Stimulated activated CD4-positive, alpha-beta T cell treated with anti-CD3 and anti-CD28 coated beads, Interleukin-1b, Interleukin-23, amount 100 ng/mL, for 1 hour (primary cell): ENCODE measurements around the gene RPS6KL1.
A peak's percentile ranks its signal among the peaks of the same experiment; 100 is the strongest.

Experiments used
- DNase-seq, 2 donors: peaks; one replicate each; pipeline ENCODE4 v3.0.0-alpha.2; 2020; ENCODE audit warnings: low read depth in 2 of 2

Gene RPS6KL1

DNA sequence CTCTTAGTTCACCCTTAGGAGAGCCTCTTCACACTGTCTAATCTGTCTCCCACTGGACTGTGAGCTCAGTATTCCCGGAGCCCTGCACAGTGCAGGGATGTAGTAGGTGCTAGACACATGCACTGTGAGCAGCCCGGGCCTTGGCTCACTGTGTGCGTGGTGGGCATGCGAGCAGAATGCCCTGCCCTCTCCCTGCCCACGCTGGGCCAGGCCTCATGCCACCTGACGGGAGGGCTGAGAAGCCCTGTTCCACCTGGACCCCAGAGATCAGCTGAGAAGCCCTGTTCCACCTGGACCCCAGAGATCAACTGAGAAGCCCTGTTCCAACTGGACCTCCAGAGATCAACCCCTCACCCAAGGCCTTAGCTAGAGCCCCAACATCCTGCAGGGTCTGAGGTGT, 10.9 kb downstream of the RPS6KL1 start:
- no peak for DNase-seq

DNA sequence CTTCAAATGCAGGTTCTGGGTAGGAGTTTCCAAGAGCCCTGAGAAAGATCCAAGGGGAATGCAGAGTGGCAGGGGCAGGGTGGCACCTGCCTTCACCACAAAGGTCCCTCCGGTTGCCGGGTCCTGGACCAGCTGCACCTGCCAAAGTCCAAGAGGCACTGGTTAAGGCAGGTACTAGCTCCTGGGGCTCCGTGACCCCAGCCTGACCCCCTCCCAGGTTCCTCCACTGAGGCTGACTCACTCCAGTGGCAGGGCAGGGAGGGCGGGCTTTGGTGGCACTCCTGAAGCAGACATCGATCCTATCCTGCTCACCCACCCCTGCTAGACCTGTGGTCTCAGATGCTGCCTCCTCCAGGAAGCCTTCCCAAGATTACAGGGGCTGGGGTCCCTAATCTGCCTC, 11.4 kb downstream of the RPS6KL1 start:
- DNase-seq = no peak

DNA sequence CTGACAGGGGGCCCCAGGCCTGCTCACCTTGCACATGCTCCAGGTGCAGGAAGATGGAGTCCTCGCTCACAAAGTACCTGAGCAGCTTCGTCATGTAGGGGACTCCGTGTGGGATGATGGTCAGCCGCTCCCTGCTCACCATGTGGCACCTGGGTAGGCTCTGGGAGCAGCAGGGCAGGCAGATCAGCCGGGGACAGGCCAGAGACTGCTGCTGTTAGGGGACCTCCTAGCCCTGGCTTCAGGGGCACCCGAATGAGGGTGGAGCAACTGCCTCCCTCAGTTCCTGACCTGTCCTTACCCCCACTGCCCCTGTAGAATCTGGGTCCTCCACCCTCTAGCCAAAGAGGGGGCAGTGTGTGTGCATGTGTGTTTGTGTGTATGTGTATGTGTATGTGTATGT, 11.8 kb downstream of the RPS6KL1 start:
- DNase-seq = no peak

DNA sequence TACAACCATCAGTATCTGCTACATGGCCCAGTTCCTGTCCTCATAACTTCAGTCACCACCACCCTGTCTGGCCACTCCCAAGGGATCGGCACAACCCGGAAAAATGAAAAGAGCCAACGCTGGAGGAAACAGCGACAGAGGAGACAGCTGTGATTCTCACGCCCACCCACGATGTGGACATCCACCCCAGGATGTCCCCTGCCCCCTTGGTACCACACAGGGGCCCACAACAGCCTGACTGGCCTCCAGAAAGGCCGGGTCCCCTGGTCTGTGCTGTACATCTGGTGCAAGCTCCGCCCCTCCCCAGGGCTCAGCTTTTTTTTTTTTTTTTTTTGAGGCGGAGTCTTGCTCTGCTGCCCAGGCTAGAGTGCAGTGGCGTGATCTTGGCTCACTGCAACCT, 12.5 kb downstream of the RPS6KL1 start:
- DNase-seq = no peak

DNA sequence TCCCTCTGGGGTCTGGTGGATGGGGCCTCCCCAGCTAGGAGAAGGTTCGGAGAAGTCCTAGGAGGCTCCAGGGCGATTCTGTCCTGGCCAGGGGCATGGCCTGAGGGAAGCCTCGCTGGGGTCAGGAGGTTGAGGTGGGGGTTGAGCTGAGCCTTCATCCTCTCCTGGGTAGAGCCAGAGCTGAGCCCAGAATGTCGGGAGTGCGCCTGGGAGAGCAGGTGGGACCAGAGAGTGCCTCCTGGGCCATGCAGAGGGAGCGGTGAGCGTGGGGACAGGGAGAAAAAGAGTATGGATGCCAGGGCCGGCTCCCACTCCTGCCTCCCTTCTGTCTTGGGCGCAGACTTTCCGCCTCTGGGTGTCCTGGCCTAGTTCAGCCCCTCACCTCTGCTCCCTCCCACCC, 13.1 kb downstream of the RPS6KL1 start:
- DNase-seq = no peak

DNA sequence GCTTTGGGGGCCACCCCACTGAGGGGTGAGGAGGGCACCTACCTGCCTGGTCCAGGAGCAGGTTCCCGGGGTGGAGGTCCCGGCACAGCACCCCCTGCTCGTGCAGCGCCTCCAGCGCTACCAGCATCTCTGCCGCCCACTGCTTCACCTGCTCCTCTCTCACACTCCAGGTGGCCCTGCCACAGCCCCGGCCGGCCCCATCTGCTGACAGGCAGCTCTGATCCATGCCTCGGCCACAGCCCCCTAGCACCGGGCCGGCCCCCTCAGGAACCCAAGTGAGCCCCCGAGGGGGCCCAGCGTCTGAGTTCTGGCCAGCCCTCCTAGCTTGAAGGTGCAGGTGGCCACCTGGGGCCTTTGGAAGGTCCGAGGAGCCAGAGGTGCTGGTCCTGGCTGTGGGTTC, 13.6 kb downstream of the RPS6KL1 start:
- DNase-seq = no peak

DNA sequence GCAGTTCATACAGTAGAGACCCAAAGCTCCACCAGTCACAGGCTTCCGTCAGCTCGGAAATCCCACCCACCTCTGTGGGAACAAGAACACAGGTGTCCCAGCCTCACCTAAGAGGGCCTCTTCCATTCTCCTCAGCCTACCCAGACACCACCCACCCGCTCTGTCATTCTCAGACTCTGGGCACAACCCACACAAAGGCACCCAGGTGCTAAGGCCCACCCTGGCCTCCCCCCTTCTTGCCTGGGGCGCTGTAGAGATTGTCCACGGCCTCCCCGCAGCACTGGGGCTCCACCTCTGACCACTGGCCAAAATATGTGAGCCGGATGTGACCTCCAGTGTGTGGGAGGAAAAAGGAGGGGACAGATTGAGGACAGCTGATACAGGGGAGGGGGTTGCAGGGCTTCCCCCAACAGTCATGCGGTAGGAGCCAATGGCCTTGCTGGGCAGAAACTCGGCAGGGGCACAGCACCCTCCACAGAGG, 14.2 kb downstream of the RPS6KL1 start:
- DNase-seq = no peak

DNA sequence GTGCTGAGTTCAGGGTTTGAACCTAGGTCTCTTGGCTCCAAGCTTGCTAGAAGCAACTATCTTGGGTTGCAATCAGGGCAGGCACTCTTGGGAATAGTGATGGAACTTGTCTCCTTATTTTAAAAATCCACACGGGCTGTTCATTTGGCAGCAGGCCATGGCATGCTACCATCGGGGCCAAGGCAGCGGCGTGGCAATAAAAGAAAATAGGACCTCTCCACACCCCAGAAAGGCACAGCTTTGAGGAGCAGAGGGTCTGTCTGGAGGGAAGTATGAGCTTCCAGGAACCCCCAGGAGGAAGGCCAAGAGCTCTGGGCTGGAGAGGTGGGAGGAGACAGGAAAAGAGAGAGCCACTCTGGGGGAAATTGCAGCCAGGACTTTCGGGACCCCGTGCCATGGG, 15.3 kb downstream of the RPS6KL1 start:
- no peak for DNase-seq

DNA sequence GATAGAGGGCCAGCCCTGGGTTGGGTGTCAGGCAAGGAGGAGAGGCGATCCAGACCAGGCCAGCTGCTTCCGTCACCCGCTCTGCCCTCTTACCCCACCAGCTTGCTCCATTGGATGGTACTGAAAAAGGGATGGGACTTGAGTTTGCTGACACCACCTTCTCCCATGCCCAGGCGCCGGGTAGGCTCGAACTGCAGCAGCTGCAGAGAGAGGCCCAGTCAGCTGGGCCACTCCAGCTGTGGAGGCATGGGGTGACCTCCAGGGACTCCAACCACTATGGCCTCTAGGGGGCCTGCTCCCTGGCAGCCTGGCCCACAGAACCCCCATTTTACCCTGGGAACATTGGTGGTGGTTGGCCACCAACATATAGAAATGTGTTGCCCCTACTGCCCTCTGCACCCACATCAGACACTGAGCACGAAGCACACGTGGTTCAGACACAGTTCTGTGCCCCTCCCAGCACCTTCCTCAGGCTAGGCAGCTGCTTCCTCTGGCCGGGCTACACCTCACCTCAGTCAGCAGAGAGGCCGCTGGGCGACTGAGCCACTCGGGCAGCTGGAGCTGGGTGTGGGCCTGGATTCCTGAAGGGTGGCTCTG, 16.0 kb downstream of the RPS6KL1 start:
- DNase-seq = no peak

DNA sequence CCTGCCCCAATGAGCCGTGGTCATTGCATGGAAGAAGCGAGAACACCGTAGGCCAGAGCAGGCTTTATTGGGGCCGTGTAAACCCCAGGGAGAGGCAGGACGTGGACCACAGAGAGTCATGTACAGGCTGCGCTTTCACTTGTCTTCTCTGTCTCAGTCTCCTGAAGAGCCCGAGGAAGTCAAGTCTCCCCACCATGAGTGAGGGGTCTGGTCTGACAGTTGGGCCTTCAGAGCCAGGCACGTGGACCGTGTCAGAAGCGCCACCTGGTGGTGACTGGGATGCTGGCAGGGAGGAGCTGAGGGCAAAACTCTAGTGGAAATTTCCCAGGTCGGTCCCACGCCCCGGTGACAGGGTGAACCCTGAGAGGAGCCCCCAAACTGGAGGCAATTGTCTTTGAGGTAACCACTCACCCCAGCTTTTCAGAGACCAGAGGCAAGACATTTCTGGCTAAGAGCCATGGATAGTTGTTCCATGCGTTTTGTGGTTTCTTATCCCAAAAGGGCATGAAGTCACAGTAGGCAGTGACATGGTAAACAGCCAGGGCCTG, 17.4 kb downstream of the RPS6KL1 start:
- peak; percentile 52 to 72 for DNase-seq

DNA sequence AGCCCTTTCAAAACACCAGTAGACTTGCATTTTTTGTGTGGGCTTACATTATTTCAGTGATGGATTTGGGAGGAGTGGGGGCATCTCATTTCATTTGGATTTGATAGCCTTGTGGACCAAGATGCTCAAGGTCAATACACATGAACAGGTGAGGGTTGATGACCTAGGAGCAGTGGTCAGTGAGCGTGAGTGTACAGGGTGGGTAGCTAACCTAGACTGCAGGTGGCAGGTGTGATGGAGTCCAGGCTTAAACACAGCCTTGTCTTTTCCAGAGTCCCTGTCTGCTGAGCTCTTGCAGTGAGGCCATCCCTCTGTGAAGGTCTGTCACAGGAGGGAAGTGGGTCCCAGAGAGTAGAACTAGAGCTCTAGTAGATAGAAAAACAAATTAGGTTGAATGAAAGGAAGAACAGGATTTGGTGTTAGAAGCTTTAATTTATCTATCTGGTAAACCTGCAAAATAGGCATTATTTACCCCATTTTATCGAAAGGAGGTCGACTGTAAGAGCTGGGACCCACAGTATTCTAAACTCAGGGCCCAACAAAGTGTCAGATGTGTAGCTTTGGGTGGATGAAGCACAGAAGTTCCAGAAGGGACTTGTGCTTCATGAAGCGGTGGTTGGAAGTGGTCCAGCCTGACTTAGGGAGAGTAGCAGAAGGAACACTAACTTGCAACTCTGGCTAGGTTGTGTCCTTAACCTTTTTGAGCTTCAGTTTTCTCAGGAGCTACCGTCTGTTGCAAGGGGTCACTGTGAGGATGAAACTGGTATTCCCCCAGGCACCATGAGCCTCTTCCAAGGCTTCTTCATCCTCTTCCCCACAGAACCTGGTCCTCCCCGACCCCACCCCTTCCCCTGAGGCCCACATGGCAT, 18.2 kb downstream of the RPS6KL1 start:
- no peak for DNase-seq

DNA sequence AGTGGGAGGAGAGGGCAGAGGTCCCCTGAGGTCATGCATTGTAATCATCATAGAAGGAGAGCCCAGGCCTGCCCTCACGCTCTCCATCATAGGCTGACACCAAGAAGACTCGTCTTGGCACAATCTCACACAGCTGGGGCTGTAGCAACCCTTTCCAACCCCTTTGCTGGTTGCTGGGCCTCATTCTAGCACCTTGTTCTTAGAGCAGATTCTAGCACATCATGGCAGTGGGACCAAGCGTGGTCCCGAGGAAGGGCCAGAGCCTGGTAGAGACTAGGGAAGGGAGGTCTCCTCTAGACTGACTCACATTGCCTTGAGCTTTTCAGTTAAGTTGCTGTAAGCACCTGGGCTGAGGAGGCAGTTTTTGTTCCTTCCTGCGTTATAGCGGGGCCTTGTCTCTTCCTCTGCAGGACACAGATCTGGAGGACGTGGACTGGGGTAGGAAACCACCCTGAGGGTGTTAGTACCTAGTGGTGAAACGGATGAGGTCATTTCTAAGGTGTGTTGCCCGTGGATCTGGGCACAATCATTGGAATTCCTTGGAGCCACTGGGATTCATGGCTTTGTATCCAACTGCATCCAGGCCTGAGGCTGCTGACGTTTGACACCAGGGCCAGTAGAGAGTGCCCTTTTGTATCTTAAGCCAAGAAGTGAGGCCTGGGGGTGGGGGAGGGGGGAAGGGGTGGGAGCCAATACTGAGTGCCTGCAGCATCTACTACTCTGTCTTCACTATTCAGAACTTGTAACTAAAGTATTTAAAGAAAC, 19.9 kb downstream of the RPS6KL1 start:
- no peak for DNase-seq

DNA sequence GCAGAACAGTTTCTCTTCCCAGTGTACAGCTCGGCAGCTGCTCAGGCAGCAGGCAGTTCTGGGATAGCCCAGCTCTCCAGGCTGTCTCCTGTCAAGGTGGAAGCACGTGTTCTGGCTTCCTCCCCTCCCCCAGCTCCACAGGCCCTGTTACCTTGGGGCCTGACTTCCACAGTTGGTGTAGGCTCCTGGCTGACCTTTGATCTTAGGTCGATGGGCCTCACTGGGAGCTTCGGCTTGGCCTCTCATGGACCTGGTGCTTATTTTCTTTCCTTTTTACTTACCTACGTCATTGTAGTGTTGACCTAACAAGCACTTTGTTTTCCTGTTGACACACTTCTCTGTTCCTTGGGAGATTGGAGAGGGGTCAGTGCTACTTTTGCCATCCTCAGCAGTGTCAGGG, 24.4 kb downstream of the RPS6KL1 start:
- no peak for DNase-seq

DNA sequence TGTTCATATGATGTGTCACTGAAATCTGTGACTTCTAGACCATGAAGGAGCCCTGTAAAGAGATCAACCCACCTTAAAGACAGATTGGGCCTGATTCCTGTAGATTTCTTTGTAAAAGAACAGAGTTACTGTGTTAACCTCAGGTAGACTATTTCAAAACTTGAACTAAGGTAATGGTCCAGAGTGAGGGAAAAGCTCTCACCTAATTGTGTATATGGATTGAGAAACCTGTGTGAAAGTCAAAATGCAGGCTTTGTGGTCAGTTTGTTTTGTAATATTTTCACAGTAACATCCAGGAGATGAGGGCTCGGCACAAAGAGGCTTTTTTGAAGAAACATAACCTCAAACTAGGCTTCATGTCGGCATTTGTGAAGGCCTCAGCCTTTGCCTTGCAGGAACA, 25.0 kb downstream of the RPS6KL1 start:
- DNase-seq = no peak

DNA sequence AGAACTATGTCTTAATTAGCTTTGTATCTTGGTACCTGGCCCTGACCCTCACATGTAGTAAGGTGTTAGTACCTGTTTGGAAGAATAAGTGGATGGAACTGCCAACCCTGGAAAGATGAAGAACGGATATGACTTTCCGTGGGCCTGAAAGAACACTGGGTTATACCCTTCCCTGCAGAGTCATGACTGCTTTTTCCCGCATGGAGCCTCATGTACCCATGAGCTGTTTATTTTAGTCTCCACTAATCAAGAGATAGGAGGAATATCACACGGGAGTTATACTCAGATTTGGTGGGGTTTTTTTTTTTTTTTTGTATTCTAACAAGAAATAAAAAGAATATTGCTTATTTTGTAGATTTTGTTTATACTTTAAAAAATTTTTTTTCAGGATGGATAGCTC, 25.4 kb downstream of the RPS6KL1 start:
- no peak for DNase-seq

DNA sequence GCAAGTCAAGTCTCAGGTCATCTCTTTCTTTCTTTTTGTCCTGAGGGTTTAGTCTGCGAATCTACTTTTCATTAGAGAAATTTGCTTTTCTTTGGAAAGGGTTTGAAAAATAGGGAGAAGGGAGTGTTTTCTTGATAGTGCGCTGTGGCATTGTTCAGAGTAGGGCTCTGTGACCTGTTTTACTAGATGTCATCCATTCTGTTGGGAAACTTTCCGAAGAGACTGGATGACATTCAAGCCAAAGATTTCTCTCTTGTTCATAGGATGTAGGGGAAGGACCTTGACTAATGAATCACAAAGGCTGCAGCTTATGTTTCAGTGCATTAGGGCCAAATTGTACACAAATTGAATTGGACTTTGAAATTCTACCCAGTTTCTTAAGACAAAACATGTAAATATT, 26.7 kb downstream of the RPS6KL1 start:
- no peak for DNase-seq

DNA sequence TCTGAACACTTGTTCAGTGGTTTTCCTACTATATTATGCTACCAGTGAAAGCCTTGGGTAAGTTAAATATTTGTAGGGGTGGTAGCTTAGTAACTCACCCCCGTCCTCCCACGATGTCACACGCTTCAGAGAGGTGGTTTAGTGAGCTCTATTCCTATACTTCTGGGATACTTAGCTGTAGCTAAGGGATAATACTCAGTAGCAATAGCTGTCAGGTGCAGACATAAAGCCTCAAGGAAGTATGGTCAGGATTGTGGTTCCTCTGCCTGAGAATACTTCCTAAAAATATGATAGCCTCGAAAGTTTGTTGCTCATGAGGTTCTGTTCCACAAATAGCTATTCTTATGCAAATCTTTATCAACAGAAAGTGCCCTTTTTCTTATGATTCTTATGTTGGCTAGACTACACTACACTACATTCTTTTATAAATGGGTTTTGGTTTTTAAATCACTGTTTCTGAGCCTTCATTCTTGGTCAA, 29.4 kb downstream of the RPS6KL1 start:
- DNase-seq = no peak

DNA sequence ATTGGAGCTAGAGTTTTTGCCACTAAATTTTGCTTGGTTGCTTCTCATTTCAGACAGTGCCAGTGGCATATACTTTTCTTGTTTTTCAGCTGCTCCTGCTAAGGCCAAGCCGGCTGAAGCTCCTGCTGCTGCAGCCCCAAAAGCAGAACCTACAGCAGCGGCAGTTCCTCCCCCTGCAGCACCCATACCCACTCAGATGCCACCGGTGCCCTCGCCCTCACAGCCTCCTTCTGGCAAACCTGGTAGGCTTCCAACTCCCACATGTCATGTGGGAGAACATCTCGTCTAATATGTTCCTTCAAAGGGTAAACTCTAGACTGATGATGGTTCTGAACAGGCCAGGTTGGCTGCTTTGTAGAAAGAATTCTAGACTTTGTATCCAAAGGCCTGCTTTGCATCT, 30.3 kb downstream of the RPS6KL1 start:
- no peak for DNase-seq

DNA sequence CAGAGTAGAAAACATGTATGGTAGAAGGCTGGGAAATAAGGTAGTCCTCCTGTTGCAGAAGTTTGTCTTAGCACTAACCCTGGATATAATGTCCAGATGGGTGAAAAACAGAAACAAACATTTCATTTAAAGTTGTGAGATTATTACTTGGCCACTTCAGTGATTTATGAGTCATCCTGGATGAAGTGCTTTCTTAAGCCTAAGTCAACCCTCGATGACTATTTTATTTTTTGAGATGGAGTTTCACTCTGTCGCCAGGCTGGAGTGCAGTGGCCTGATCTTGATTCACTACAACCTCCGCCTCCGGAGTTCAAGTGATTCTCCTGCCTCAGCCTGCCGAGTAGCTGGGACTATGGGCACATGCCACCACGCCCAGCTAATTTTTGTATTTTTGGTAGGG, 31.2 kb downstream of the RPS6KL1 start:
- no peak for DNase-seq

DNA sequence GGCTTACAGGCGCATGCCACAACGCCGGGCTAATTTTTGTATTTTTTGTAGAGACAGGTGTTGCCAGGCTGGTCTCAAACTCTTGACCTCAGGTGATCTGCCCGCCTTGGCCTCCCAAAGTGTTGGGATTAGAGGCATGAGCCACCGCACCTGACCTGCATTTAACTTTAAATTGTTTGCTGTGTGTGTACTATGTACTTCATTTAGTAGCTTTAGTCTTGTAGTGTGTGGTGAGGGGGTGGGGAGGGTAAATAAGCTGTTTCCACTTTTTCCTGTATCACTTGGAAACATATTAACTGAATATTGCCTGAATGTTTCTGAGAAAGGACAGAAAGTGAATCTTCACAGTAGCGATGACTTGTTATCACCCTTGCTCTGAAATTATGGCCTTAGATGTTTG, 32.8 kb downstream of the RPS6KL1 start:
- DNase-seq = no peak

DNA sequence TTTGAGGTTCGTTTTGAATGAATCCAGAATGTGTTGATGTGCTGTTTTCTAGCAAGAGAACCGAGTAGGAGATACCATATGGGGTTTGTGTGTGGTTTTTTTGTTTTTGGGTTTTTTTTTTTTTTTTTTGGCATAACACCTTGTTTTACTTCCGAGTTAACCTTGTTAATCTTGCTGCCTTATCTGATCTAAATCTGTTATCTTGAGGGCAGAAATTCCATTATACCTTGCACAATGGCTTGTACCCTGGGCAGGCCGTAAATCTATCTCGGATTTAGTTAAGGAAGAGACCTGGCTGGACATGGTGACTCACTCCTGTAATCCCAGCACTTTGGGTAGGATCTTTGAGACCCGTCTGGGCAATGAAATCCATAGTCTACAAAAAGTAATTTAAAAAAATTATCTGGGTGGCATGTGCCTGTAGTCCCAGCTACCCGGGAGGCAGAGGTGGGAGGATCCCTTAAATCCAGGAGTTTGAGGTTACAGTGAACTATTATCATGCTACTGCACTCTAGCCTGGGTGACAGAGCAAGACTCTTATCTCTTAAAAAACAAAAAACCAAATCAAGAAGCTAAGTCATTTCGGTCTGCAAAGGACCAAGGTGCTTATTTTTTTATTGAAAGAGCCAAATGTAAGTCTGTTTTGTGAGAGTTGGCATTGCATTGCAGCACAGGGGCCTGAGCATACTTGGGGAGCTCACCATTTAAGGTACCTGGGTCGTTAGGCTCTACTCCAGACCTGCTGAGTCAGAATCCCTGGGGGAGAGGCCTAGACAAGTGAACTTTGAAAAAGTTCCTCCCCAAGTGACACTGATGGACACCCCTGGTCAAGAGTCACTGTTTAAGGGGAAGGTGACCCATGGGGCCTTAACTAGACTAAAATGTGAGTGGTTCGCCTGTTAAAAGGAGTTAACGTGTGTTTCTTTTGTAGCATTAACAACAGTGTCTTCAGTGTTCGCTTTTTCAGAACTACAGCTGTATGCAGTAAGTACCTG, 34.6 kb downstream of the RPS6KL1 start:
- no peak for DNase-seq
